Kidney epithelial cell (primary cell): ENCODE measurements around the gene PRR23E. TPM values are rescaled to one million over a fixed set of nuclear protein-coding genes. Genes with fewer than 3 reads are reported as not detected.

Source experiments
- DNase-seq: peaks from one replicate; pipeline ENCODE4 v3.0.0-alpha.2; 2010; ENCODE audit warnings: low read depth
- H3K27me3 ChIP-seq: 2 replicates; pipeline ENCODE4 v1.6.0; 2011; ENCODE audit warnings: low read length; ENCODE audit not compliant: control insufficient read depth, insufficient read depth
- H3K36me3 ChIP-seq: 2 replicates; pipeline ENCODE4 v1.5.1; 2011; ENCODE audit warnings: low read length; ENCODE audit not compliant: control insufficient read depth, insufficient read depth
- H3K4me3 ChIP-seq: 2 replicates; pipeline ENCODE4 v1.5.1; 2011; ENCODE audit warnings: low read depth, mild to moderate bottlenecking, control low read depth, low read length
- total RNA-seq: library from RNA; depleted of rRNA; stranded (reverse); fragments of >200 nt; gene quantifications from 2 replicates; pipeline ENCODE4 v1.2.3, GENCODE V29; 2015
- TF ChIP-seq, protein P1 (sequence below): IDR thresholded peaks from 2 replicates; pipeline ENCODE4 v1.5.1; 2011; ENCODE audit warnings: mild to moderate bottlenecking, moderate library complexity, low read length, control low read depth, inconsistent platforms; ENCODE audit not compliant: insufficient read depth, poor library complexity, severe bottlenecking

The PRR23E gene
- total RNA-seq, 1 donor from 2014 or later, result not detected

DNA sequence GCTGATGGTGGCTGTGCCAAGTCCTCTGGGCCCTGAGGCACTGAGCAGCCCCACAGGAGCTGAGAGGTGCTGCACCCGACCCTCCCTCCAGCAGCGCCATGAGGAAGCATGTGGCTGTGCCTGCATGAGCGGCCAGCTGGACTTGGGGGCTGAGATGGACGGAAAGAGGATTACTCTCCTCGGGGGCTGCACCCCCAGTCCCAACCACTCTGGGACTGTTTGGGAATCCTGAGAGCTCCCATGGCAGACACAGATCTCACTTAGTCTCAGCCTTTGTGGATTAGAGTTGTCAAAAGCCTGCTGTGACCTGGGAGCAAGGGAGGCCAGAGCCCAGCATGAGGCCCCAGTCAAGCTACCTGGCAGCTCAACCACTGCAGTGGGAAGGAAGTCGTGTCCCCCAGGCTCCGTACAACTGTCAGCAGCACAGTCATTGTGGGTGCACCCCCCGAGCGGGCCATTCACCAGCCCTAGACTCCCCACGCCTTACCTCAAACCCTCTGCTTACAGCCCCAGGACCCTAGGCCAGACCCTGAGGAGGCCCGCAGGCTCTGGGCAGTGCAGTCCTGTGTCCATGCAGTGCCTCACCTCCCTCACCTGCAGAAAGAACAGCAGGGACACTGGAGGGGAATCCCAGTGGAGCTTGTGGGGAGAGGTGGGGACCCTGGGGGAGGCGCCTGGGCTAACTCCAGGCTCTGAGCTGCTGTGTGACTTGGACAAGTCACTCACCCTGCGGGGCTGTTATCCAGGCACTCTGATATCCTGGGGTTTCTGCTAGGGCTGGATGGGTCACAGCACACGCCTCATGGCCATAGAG is 17.1 kb downstream of the PRR23E start:
- Histone ChIP-seq H3K36me3 (no peaks in the 10 kb centered on the region), H3K4me3 (no peak overlapping the region), H3K27me3 (no peaks in the 10 kb centered on the region)
- no peak for DNase-seq
- TF ChIP-seq, protein P1, sequence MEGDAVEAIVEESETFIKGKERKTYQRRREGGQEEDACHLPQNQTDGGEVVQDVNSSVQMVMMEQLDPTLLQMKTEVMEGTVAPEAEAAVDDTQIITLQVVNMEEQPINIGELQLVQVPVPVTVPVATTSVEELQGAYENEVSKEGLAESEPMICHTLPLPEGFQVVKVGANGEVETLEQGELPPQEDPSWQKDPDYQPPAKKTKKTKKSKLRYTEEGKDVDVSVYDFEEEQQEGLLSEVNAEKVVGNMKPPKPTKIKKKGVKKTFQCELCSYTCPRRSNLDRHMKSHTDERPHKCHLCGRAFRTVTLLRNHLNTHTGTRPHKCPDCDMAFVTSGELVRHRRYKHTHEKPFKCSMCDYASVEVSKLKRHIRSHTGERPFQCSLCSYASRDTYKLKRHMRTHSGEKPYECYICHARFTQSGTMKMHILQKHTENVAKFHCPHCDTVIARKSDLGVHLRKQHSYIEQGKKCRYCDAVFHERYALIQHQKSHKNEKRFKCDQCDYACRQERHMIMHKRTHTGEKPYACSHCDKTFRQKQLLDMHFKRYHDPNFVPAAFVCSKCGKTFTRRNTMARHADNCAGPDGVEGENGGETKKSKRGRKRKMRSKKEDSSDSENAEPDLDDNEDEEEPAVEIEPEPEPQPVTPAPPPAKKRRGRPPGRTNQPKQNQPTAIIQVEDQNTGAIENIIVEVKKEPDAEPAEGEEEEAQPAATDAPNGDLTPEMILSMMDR, result no peak

DNA sequence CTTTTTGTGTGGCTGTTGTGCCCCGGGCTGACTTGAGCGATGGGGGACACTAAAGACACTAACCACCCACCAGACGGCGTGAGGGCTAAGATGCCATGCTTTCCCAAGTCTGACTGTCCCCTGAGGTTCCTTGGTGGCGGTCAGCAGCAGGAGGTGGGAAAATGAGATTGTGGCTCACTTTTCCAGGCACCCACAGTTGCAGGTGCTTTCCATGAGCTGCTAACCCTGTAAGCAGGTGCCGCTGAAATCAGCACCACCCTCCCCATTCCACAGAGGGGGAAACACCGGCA is 17.7 kb downstream of the PRR23E start:
- Histone ChIP-seq H3K36me3 (no peaks in the 10 kb centered on the region), H3K27me3 (no peaks in the 10 kb centered on the region), H3K4me3 (no peak overlapping the region)
- DNase-seq, result no peak
- TF ChIP-seq, protein P1, result no peak

DNA sequence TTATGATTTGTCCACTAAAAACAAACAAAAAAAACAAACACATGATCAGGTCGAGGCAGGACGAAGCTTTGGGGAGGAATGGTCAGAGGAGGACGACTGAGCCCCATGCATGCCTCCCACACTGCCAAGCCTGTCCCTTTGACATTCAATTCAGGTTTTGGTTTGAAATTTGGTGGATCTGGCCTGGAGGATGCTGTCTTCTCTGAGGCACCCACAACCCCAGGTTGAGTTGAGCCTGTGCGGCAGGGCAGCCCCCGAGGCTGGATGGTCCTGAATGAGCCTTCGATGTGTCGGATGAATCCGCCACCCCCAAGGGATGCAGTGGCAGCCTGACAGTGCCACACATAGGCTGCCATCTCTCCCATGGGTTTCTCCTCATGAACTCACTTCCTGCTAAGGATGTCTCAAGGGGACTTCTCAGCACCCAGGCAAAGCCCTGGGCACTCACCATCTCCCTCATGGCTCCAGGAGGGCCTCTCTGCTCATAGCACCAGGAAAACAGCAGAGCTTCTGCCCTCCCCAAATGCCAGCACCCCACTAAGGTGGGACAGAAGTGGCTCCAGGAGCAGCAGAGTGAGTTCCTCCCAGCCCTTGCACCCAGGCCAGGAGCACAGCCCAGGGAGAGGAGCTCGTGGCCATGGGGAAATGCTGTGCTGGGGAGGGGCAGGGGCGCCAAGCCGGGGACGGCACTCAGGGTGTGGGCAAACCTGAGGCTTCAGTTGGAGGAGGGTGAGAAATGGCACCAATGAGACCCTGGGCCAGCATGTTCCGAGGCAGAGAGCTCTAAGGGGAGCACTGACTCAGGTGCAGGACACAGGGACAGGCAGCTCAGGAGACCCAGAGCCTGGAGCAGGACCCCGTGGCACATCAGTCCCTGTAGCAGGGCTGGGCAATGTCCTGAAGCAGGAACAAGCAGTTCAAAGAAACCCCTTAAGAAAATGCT is 18.5 kb downstream of the PRR23E start:
- no peak for DNase-seq
- no peaks in the 10 kb centered on the region for H3K27me3 ChIP-seq
- TF ChIP-seq, protein P1, result no peak
- H3K36me3 ChIP-seq, result no peaks in the 10 kb centered on the region
- H3K4me3 ChIP-seq, result no peak overlapping the region

DNA sequence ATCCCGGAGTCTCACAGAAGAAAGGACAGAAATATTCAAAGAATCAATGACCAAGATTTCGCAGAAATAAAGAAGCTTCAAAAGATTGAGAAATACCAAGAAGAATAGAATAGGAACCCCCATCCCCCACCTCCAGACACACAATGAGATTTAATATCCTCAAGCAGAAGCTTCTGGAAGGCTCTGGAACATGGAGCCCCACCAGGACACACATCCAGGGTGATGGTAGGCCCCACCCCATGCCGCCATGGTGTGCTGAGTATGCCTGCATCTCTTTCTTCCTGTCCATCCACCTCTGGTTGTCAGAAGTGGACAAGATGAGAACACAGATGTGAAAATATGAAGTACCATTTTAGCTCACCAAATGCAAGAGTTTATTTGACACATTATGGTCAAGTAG is 19.3 kb downstream of the PRR23E start:
- no peak for DNase-seq
- TF ChIP-seq, protein P1, result no peak

DNA sequence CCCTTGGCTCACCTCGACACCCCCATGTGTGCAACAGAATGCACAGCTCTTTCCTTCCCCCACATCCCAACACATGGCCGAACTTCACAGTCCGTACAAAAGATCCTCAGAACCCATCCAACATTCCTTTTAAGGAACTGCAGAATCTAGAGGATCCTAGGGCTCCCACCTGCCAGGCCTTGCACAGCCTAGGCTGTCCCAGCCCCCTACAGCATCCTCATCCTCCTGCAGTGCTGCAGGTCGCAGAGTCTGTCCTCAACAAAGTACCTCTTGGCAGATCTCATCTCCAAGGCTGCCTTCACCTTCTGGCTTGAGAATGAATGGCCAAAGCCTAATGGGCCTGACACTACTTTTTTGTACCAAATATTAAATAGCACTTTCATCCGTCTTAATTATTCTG is 19.8 kb downstream of the PRR23E start:
- DNase-seq, result no peak
- Histone ChIP-seq H3K36me3 (no peaks in the 10 kb centered on the region), H3K27me3 (no peaks in the 10 kb centered on the region), H3K4me3 (no peak overlapping the region)
- TF ChIP-seq, protein P1, result no peak

More for the DNA sequence above, 19.3 kb downstream of the PRR23E start:
- Histone ChIP-seq H3K4me3 (no peak overlapping the region), H3K27me3 (no peaks in the 10 kb centered on the region), H3K36me3 (no peaks in the 10 kb centered on the region)
